NCI-H128 (cell line): ENCODE results near the gene CANT1.
"Not testable (repeated sequence)": the region's sequence is repeated elsewhere in the genome, so short reads cannot be mapped to it uniquely, and the experiment has no call there.

Experiments used
- DNase-seq: peaks from one replicate; lab custom pipeline; 2025; ENCODE audit not compliant: unreplicated experiment; lab: John Stamatoyannopoulos, UW

The CANT1 gene

DNA sequence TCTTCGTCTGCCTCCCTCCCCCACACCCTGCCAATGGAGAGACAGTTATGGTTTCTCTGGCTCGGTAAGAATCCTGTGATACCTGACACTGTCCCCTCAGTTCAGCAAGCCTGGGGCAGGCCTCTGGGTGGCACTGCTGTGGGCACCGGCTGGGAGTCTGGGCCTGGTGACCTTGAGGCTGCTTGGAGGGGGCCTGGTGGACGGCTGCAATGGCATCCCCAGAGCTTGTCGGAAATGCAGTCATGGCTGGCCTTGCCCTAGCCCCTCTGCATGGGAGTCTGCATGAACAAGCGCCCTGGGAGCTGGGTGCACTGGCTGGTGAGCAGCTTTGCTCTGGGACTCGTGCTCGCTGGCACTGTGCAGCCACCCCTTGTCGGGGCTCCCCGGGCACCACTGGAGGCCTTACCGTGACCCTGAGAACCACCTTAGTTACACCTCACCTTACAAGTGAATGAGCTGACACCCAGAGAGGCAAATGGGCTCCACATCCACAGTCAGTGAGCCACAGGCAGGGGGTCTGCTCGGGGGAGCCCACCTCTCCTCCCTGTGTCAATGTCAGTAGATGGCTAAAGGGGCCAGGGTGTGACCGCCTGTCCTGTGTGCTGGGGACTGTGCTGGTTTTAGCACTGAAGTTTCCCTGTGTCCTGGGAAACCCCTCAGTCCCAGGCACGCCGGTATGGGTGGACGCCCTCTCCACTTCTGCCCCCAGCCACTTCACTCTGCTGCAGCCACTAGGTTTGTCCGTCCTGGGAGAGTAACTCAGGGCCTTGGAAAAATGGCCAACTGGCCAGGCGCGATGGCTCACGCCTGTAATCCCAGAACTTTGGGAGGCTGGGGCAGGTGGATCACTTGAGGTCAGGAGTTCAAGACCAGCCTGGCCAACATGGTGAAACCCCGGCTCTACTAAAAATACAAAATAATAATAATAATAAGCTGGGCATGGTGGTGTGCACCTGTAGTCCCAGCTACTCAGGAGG lies 31.3 kb downstream of the CANT1 start:
- DNase-seq = peak; percentile 8

- DNase-seq = no peak
Measured at GRCh38 chr17:78977681-78977943, 32.0 kb downstream of the CANT1 start.

DNA sequence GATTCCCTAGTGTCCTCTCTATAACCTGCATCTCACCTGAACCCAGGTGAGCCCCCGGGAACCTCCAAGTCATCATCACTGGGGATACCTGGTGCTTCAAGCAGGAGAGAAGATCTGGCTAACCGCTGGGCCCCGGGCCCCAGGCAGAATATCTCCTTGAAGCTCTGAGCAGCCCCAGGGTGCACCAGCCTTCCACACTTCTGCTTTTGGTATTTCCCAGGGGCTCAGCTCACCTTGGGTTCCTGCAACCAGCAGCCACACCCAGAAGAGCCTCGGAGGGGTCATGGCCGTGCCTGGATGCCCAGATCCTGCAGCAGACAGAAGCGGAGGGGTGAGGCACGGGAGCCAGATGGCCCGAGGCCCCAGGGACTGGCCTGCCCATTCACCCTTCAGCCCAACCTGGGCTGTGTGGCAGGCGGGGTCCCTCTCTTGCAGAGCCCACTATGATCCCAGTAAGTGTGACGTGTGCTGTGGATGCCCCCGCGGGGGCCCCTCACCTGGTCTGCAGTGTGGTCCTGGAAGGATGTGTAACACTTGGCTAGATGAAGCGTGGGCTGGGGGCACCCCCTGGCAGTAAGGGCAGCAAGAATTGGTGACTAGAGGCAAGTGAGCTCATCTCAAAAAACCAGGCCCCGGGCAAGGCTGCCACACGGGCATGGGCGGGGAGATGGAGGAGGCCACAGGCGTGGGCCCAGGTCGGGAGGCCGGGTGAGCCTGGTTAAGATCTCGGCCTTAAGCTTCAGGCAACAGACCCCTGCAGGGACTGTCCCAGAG lies 32.5 kb downstream of the CANT1 start:
- DNase-seq = no peak

DNA sequence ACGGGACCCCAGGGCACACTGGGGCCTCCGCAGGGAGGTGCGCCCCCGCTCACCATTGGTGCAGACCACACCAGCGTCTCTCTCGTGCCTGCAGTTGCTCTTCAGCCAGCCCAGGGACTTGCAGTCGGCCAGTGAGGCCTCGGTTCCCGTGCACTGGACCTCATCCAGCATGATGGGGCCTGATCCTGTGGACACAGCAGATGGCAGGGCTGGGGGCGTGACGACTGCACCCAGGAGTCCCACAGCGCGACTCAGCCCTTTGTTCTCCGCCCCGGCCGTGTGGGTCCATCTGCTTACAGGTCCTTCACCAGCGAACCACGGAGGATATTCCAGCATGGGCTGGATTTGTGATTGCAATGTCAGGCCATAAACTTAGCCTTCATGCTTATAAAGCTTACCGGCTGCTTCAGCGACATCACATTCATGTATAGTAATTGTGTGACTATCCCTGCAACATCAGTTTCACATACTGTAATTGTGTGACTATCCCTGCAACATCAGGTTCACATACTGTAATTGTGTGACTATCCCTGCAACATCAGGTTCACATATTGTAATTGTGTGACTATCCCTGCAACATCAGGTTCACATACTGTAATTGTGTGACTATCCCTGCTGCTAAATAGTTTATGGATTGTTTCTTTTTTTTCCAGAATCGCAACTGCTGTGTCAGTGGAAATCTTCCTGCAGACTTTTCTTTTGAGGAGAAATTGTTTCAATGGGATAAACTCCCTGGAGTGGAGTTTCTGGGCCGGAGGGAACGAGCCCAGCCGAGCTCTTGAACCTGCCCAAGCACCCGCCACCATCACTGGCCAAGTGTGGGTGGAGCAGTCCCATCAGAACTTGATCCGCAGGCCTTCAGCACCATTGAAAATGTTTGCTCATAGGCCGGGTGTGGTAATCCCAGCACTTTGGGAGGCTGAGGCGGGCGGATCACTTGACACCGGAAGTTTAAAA lies 34.7 kb downstream of the CANT1 start:
- no peak for DNase-seq

DNA sequence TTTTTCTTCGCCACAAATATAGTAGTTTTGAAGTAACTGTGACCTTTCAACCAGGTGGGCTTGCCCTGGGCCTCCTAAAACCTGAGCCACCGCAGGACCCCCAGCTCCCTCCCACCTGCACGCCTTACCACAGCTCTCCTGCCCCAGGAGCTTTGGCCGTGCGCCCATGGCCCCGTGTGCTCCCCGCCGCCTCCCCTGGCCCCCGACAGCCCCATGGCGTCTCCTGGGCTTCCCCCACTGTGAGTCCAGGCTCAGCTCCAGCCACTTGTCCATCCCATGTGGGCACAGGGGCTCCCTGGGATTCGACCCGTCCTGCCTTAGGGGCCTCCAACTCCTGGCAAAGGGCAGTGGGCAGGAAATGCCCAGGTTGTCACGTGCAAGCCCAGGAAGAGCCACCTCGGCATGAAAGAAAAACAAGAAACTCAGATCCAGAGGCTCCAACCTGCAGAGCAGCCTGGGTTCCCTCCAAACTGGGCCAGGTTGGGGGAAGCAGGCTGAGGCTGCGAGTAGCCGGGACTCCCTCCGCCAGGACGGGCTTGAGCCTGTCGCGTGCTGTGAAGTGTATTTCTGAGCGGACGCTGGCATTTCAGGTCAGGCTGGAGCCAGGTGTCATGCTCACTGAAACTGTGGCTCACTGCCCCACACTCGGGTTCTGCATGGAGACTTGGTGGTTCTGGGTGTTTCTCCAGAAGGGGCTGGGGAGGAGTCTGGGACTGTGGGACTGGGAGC lies 35.6 kb downstream of the CANT1 start:
- DNase-seq = no peak

DNA sequence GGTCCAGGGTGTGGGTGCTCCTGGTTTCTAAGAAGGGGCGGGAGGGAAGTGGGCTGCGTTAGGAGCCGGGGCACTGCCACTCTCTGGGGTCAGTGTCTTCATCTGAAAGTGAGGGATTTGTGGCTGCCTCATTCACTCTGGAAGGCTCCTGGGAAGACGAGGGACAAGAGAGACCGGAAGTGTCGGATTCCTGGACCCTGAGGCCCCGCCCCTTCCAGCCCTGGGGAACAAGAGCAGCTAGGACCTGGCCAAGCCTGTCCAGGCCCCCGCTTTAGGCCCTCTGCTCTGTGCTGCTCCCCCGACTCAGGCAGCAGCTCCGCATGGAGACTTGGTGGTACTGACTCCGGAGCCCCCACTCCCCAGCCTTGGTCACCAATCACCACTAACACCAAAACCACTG lies 36.4 kb downstream of the CANT1 start:
- no peak for DNase-seq

DNA sequence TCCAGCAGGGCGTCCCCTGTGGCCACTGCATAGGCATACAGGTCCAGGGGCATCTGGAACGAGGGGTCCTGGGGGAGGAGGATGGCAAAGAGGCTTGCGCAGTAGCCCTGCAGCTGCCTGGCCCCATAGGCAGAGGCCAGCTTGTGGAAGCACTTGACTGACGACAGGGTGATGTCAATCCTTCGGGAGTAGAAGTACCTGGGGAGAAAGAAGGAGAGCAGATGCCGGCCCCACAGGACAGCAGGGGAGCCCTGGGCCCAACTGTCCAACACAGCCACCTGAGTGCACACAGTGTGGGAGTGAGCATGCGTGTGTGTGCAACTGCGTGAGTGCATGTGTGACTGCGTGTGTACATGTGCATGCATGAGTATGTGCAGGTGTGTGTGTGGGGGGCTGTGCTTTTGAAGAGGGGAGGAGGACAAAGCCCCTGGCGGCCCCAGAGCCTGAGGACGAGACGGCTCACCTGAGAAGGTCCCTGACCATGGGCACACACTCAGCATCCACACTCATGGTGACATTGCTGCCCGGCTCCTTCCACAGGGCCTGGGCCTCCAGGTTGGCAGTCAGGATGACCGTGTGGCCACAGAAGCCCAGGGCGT lies 37.0 kb downstream of the CANT1 start:
- DNase-seq = no peak

GRCh38 chr17:78971756-78972506 lies 37.6 kb downstream of the CANT1 start:
- no peak for DNase-seq

DNA sequence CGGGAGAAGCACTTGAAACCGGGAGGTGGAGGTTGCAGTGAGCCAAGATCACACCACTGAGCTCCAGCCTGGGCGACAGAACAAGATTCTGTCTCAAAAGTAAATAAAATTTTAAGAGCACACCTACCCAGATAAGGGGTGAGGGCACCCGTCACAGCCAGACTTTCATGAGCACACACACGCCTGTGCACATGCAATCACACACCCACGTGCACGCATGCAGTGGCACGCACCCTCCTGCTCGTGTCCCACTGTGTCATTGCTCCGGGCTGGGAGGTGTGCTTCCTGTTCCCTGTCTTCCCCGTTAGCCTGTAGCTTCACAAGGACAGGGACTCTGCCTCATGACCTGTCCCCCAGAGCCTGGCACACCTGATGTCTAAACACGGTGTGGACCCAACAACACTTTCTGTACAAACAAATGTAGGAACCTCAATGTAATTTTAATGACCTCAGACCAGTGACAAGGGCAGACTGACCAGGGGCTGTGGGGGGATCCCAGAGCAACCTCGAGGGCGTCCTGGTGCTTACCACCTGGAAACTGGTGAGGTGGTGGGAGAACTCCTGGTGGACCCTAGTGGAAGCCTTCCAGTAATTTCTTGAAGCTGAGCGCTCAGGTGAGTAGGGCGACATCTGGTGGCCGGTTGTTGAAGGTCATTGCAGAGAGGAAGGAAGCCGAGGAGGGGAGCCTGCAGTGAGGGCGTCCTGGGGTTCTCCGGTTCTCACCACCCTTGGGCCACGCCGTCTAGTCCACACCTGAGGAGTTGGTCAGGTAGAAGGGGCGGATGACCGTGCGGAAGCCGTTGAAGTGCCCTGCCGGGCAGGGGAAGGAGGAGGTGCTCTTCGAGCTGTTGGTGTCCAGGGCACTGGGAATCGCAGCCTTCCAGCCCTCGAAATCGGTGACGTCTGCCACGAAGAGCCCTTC lies 38.5 kb downstream of the CANT1 start:
- DNase-seq = peak; percentile 34

DNA sequence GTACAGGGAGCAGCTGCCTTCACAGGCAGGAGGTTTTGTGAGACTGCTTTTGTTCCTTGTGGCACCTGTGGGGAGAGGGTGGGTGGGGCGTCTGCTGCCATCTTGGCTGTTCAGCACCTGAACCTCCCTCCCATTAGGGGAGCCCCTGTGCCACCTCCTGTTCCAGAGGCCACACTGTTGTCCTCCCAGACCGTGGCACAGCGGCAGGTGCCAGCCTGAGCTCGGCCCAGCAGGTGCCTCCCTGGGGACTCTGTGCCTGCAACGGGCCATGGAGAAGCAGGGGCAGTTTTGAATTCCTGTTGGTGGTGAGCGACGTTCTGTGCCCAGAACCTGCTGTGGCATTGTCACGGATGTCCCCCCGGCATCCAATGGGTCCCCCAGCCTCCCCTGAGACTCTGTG lies 39.7 kb downstream of the CANT1 start:
- DNase-seq = no peak

DNA sequence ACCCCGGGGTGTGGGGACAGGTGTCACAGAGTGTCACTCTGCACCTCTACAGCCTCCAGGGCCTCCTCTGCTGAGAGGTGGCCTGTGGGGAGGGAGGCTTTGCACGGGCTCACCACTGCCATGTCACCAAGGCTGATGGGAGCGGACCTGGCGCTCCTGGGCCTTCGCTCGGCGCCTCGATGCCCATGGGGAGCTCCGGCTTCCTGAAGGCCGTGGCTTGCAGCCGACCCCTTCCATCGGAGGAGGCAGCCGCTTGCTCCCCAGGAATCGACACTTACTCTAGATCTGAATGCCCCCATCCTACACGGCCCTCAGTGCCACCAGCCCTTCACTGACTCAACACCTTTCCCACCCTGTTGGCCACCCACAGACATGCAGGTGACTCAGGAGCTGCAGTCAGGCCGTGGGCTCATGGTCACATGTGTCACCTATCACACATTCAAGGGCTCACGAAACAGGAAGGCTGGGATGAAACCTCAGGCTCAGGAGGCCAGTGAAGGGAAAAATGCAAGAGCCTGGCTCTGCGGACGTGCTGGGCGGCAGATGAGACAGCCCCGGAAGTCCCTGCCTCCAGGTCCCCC lies 41.7 kb downstream of the CANT1 start:
- no peak for DNase-seq

GRCh38 chr17:78966910-78967600 lies 42.5 kb downstream of the CANT1 start:
- no peak for DNase-seq

GRCh38 chr17:78966123-78966813 lies 43.3 kb downstream of the CANT1 start:
- no peak for DNase-seq

DNA sequence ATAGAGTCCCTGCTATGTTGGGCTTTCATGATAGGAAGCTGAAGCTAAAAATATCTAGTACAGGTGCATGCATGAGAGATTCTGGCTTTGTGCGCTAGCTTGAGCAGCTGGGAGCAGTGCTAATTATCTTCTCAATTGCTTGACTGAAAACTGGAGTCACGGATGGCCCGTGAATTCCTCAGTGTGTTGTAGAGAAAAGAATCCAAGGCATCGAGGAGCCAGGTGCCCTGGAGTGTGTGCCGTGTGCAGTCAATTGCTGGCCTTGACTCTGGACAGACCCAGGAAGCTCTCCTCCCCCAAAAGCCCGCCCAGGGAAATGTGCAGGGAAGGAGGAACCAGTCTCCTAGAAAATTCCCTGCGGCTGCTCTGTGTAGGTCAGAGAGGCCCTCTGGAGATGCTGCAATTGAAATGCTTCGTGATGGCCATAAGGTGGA lies 44.1 kb downstream of the CANT1 start:
- DNase-seq = no peak

- DNase-seq = no peak
Measured at GRCh38 chr17:78963378-78963777, 46.2 kb downstream of the CANT1 start.

- not testable (repeated sequence) for DNase-seq
Measured at GRCh38 chr17:78962984-78963348, 46.6 kb downstream of the CANT1 start.
